Measurements from ENCODE around the gene EMC9. TPM values are rescaled to one million over a fixed set of nuclear protein-coding genes. Genes with fewer than 3 reads are reported as not detected.

EMC9 gene
- total RNA-seq, 1 donor from 2014 or later: 3.4 TPM

DNA sequence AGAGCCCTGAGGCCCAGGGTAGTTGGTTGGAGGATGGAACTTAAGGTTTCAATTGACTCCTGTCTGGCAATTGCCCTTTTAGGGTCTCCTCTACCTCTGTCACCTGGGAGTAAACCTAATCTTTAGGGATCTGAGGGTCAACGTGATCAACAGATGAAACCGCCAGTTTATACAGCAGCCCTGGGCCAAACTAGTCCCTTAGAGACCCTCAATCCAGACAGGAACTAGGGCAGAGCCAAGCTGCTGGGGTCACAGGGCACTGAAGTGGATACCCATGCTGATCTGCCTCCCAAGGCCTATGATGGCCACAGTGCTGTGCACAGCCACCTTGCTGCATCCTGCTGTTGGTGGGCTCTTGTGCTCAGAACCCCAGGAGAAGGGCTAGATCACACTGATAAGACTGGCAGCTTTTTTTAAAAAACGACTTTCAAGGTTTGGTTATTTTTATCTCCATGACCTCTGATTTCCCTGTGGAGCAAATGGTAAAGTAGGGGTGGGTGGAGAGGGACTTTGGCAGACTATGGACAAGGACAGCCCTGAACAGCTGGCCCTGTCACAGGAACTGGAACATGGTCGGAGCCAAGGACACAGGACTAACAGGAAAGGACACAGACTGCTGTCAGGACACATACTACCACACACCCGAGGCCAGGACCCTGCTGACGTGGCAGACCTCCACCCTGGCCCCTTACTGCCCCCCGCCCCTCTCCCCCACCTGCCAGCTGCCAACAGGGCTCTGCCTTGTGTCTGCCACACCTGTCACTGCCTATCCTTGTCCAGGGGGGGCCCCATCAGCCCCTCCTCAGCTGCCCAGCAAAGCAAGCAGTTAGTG, 10.5 kb downstream of the EMC9 start:
- Histone ChIP-seq H3K36me3 (no peaks in the 10 kb centered on the region), H3K27ac (no peak overlapping the region), H3K4me1 (peaks cover 0 to 4% of the 10 kb centered on the region in 2 donors), H3K27me3 (no peaks in the 10 kb centered on the region), H3K4me3 (no peak overlapping the region), H3K9me3 (no peaks in the 10 kb centered on the region)
- TF ChIP-seq, protein P1, sequence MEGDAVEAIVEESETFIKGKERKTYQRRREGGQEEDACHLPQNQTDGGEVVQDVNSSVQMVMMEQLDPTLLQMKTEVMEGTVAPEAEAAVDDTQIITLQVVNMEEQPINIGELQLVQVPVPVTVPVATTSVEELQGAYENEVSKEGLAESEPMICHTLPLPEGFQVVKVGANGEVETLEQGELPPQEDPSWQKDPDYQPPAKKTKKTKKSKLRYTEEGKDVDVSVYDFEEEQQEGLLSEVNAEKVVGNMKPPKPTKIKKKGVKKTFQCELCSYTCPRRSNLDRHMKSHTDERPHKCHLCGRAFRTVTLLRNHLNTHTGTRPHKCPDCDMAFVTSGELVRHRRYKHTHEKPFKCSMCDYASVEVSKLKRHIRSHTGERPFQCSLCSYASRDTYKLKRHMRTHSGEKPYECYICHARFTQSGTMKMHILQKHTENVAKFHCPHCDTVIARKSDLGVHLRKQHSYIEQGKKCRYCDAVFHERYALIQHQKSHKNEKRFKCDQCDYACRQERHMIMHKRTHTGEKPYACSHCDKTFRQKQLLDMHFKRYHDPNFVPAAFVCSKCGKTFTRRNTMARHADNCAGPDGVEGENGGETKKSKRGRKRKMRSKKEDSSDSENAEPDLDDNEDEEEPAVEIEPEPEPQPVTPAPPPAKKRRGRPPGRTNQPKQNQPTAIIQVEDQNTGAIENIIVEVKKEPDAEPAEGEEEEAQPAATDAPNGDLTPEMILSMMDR (IDR thresholded peaks at IDR 0.05): no peak
- intact Hi-C loops (cut with DNase I): no loop called here
- no peak for DNase-seq (ENCODE audit: low spot score in 2 of 2)

DNA sequence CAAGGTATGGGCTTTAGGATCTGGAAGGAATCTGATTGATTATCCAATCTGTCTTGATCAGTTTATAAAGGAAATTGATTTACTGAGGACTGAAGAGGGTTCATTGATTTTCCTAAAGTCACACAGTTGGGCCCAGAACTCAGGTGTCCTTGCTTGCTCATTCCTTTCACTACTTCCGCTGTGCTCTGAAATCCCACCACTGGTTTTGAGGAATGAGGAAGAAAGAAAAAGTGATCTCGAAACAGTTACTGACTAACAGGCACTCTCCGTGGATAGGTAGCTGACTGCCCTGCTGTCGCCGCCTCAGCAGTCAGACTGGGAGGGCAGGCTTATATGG, 11.0 kb downstream of the EMC9 start, which contains the start of gene FITM1:
Gene FITM1 (plus strand): TSS at position 280 of the 337 bp plus-strand sequence. CDS start 905 bp downstream, outside the sequence.
- DNase-seq (ENCODE audit: low spot score in 2 of 2): no peak
- Histone ChIP-seq H3K4me1 (peaks cover 0 to under 1% of the 10 kb centered on the region in 2 donors), H3K4me3 (no peak within 1 kb of the TSS), H3K27ac (no peak within 1 kb of the TSS), H3K27me3 (no peaks in the 10 kb centered on the region), H3K9me3 (no peaks in the 10 kb centered on the region), H3K36me3 (no peaks in the 10 kb centered on the region)
- intact Hi-C loops (cut with DNase I): no loop called here
- TF ChIP-seq, protein P1 (IDR thresholded peaks at IDR 0.05): no peak

DNA sequence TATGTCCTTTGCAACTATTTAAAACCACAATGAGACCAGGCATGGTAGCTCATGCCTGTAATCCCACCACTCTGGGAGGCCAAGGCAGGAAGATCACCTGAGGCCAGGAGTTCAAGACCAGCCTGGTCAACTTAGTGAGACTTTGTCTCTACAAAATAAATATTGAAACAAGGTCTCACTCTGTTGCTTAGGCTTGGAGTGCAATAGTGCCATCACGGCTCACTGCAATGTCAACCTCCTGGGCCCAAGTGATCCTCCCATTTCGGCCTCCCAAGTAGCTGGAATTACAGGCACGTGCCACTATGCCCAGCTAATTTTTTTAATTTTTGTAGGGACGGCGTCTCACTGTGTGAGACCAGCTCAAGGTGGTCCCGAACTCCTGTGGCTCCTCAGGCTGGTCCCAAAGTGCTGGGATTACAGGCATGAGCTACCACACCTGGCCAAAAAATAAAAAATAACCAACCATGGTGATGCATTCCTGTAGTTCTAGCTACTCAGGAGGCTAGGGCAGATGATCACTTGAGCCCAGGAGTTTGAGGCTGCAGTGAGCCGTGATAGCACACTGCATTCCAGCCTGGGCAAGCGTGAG, 11.9 kb downstream of the EMC9 start:
- intact Hi-C loops (cut with DNase I): no loop called here
- TF ChIP-seq, protein P1 (IDR thresholded peaks at IDR 0.05): no peak
- Histone ChIP-seq H3K27ac (no peak overlapping the region), H3K4me3 (no peak overlapping the region), H3K4me1 (no peaks in the 10 kb centered on the region), H3K27me3 (no peaks in the 10 kb centered on the region), H3K9me3 (no peaks in the 10 kb centered on the region), H3K36me3 (no peaks in the 10 kb centered on the region)
- DNase-seq (ENCODE audit: low spot score in 2 of 2): no peak

DNA sequence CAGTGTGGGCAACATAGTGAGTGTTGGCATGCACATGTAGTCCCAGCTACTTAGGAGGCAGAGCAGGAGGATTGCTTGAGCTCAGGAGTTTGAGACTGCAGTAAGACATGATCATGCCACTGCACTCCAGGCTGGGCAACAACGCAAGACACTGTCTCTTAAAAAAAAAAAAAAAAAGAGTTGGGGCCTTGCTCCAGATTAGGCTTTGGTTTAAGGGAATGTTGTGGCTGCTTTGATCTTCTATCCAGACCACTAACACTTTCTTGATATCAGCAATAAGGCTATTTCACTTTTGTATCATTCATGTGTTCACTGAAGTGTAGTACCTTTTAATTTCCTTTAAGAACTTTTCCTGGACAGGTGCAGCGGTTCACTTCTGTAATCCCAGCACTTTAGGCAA, 13.7 kb downstream of the EMC9 start:
- intact Hi-C loops (cut with DNase I): no loop called here
- no peaks in the 10 kb centered on the region for H3K4me1 ChIP-seq
- H3K27ac ChIP-seq: no peak overlapping the region
- DNase-seq (ENCODE audit: low spot score in 2 of 2): no peak
- H3K27me3 ChIP-seq: no peaks in the 10 kb centered on the region
- no peak overlapping the region for H3K4me3 ChIP-seq
- peaks cover 14 to 18% of the 10 kb centered on the region in 2 donors for H3K36me3 ChIP-seq
- H3K9me3 ChIP-seq: no peaks in the 10 kb centered on the region
- TF ChIP-seq, protein P1 (IDR thresholded peaks at IDR 0.05): no peak

DNA sequence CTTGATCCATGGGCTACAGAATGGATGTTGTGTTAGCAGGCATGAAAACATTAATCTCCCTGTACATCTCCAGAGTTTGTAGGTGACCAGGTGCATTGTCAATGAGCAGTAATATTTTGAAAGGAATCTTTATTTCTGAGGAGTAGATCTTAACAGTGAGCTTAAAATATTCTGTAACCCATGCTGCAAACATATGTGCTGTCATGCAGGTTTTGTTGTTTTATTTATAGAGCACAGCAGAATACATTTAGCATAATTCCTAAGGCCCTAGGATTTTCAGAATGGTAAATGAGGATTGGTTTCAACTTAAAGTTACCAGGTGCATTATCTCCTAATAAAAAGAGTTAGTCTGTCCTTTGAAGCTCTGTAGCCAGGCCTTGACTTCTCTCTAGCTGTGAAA, 14.5 kb downstream of the EMC9 start:
- Histone ChIP-seq H3K27me3 (no peaks in the 10 kb centered on the region), H3K27ac (no peak overlapping the region), H3K36me3 (peaks cover 22 to 25% of the 10 kb centered on the region in 2 donors), H3K4me1 (no peaks in the 10 kb centered on the region), H3K4me3 (no peak overlapping the region), H3K9me3 (no peaks in the 10 kb centered on the region)
- TF ChIP-seq, protein P1 (IDR thresholded peaks at IDR 0.05): no peak
- intact Hi-C loops (cut with DNase I): no loop called here
- no peak for DNase-seq (ENCODE audit: low spot score in 2 of 2)

Data from ascending aorta (tissue), 2 donors.